Measurements from ENCODE around the gene AP2B1.

AP2B1 gene

DNA sequence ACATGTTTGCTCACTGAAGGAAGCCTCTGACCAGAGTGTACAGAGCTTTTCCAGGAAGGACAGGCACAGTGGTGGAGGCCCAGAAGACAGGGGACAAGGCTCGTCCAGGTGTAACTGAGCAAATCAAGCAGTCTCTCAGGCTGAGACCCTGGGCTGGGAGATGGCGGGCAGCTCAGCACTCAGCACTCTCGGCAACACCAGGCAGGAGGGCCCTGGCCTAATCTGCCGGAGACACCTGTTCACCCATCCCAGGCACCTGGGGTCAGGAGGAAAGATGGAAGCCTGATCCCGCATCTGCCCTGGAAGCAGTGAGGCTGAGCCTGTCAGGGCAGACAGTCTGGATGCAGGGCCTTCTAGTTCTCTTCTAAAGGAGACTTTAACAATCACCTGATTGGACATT, 149.1 kb downstream of the AP2B1 start:
- Histone ChIP-seq H3K27ac (ENCODE audit: low read length) (no peak overlapping the region), H3K9me2 (replicated peaks; ENCODE audit: insufficient read depth, low read length) (no peaks in the 10 kb centered on the region), H3K79me2 (ENCODE audit: low read length) (no peaks in the 10 kb centered on the region), H2AFZ (ENCODE audit: low read length) (no peak overlapping the region), H3K4me1 (ENCODE audit: low read length) (no peaks in the 10 kb centered on the region), H4K20me1 (ENCODE audit: insufficient read depth, low read length) (no peaks in the 10 kb centered on the region), H3K9me3 (replicated peaks; ENCODE audit: insufficient read depth, low read length) (no peaks in the 10 kb centered on the region), H3K4me3 (ENCODE audit: low read length) (no peak overlapping the region), H3K9ac (ENCODE audit: low read length) (no peak overlapping the region), H3K36me3 (replicated peaks; ENCODE audit: insufficient read depth, low read length) (no peaks in the 10 kb centered on the region), H3K27me3 (replicated peaks; ENCODE audit: insufficient read depth, low read length) (peaks cover under 1% of the 10 kb centered on the region; the same call in 1 of the 2 replicates), H3F3A (ENCODE audit: insufficient read depth, low read length) (no peaks in the 10 kb centered on the region), H3K4me2 (ENCODE audit: low read depth, low read length) (no peak overlapping the region)
- no peak for DNase-seq
- TF ChIP-seq EZH2 (optimal IDR thresholded peaks at IDR 0.05; ENCODE audit: low read depth, low read length) (no peak), CTCF (IDR thresholded peaks at IDR 0.05; ENCODE audit: low read length) (no peak), EZH2phosphoT487 (IDR thresholded peaks at IDR 0.05; ENCODE audit: low read length) (no peak)

- TF ChIP-seq EZH2phosphoT487 (IDR thresholded peaks at IDR 0.05; ENCODE audit: low read length): no peak
- TF ChIP-seq CTCF (IDR thresholded peaks at IDR 0.05; ENCODE audit: low read length): no peak
- no peak for TF ChIP-seq EZH2 (optimal IDR thresholded peaks at IDR 0.05; ENCODE audit: low read depth, low read length)
- Histone ChIP-seq H3K4me3 (ENCODE audit: low read length) (no peak overlapping the region), H3K9me3 (replicated peaks; ENCODE audit: insufficient read depth, low read length) (no peaks in the 10 kb centered on the region), H3K9ac (ENCODE audit: low read length) (no peak overlapping the region), H3K4me1 (ENCODE audit: low read length) (no peaks in the 10 kb centered on the region), H3K4me2 (ENCODE audit: low read depth, low read length) (no peak overlapping the region), H3K79me2 (ENCODE audit: low read length) (no peaks in the 10 kb centered on the region), H3K36me3 (replicated peaks; ENCODE audit: insufficient read depth, low read length) (no peaks in the 10 kb centered on the region), H3F3A (ENCODE audit: insufficient read depth, low read length) (no peaks in the 10 kb centered on the region), H3K27ac (ENCODE audit: low read length) (no peak overlapping the region), H4K20me1 (ENCODE audit: insufficient read depth, low read length) (no peaks in the 10 kb centered on the region), H3K9me2 (replicated peaks; ENCODE audit: insufficient read depth, low read length) (no peaks in the 10 kb centered on the region), H3K27me3 (replicated peaks; ENCODE audit: insufficient read depth, low read length) (peaks cover 23% of the 10 kb centered on the region), H2AFZ (ENCODE audit: low read length) (no peak overlapping the region)
- no peak for DNase-seq
Measured at GRCh38 chr17:35738519-35739133, 151.5 kb downstream of the AP2B1 start.

DNA sequence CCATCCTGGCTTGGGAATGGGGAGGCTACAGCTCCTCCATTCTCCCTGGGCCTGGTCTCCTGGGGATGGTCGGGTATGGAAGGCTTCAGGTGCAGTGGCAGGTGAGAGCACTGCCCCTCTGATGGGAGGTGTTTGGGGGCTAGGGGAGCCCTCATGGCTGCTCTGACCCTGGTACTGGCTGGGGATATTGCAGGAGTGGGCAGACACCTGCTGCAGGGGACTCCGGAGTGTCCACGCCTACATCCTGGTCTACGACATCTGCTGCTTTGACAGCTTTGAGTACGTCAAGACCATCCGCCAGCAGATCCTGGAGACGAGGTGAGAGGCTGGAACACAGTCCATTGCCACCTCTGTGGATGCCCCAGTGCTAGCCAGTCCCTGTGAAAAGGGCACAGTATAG, 153.1 kb downstream of the AP2B1 start:
- Histone ChIP-seq H3K27ac (ENCODE audit: low read length) (no peak overlapping the region), H3K79me2 (ENCODE audit: low read length) (no peaks in the 10 kb centered on the region), H3K9me3 (replicated peaks; ENCODE audit: insufficient read depth, low read length) (no peaks in the 10 kb centered on the region), H3K27me3 (replicated peaks; ENCODE audit: insufficient read depth, low read length) (peaks cover 30% of the 10 kb centered on the region), H3K4me2 (ENCODE audit: low read depth, low read length) (no peak overlapping the region), H4K20me1 (ENCODE audit: insufficient read depth, low read length) (no peaks in the 10 kb centered on the region), H3K4me1 (ENCODE audit: low read length) (no peaks in the 10 kb centered on the region), H2AFZ (ENCODE audit: low read length) (no peak overlapping the region), H3K9me2 (replicated peaks; ENCODE audit: insufficient read depth, low read length) (no peaks in the 10 kb centered on the region), H3K9ac (ENCODE audit: low read length) (no peak overlapping the region), H3K4me3 (ENCODE audit: low read length) (no peak overlapping the region), H3K36me3 (replicated peaks; ENCODE audit: insufficient read depth, low read length) (no peaks in the 10 kb centered on the region), H3F3A (ENCODE audit: insufficient read depth, low read length) (no peaks in the 10 kb centered on the region)
- DNase-seq: no peak
- TF ChIP-seq EZH2 (optimal IDR thresholded peaks at IDR 0.05; ENCODE audit: low read depth, low read length) (no peak), CTCF (IDR thresholded peaks at IDR 0.05; ENCODE audit: low read length) (no peak), EZH2phosphoT487 (IDR thresholded peaks at IDR 0.05; ENCODE audit: low read length) (no peak)
